Upper lobe of left lung (tissue), 6 donors: ENCODE results near the gene UBAP1. TPM values are rescaled to one million over a fixed set of nuclear protein-coding genes. Genes with fewer than 3 reads are reported as not detected.
A peak's percentile ranks its signal among the peaks of the same experiment; 100 is the strongest.

Experiments
- ATAC-seq, 2 donors: fragments of 200-7000 bp; cut with Tn5 transposase; one replicate each; pipeline ENCODE4 v1.9.1; 2022; ENCODE audit warnings: mild to moderate bottlenecking in 2 of 2, moderate library complexity in 2 of 2; ENCODE audit not compliant: low FRiP score in 2 of 2
- DNase-seq, 2 donors: peaks; one replicate each; pipeline ENCODE4 v3.0.0-alpha.2; 2019 to 2020
- H3K27ac ChIP-seq, 4 donors: fragments of 200-600 bp; sonication (generic); one replicate each; pipeline ENCODE4 v1.5.1; 2016 to 2019
- H3K27me3 ChIP-seq, 4 donors: fragments of 200-600 bp; sonication (generic); one replicate each; pipeline ENCODE4 v1.5.1; 2017 to 2019
- H3K36me3 ChIP-seq, 4 donors: fragments of 200-600 bp; sonication (generic); one replicate each; pipeline ENCODE4 v1.5.1; 2016 to 2019
- H3K4me1 ChIP-seq, 4 donors: fragments of 200-600 bp; sonication (generic); one replicate each; pipeline ENCODE4 v1.5.1; 2018 to 2019
- H3K4me3 ChIP-seq, 4 donors: fragments of 200-600 bp; sonication (generic); one replicate each; pipeline ENCODE4 v1.5.1; 2017 to 2019; ENCODE audit warnings: mild to moderate bottlenecking in 2 of 4, moderate library complexity in 1 of 4
- H3K9me3 ChIP-seq, 4 donors: fragments of 200-600 bp; sonication (generic); one replicate each; pipeline ENCODE4 v1.5.1; 2018 to 2019
- EP300 ChIP-seq, 4 donors: sonication (generic); formaldehyde crosslinking; IDR thresholded peaks; one replicate each; pipeline ENCODE4 v1.5.1; 2017; ENCODE audit warnings: antibody characterized with exemption in 4 of 4, control low read depth in 2 of 4
- POLR2A ChIP-seq, 4 donors: fragments of 450-650 bp; IDR thresholded peaks; one replicate each; pipeline ENCODE4 v1.5.1; 2016 to 2017; ENCODE audit warnings: antibody characterized with exemption in 4 of 4, mild to moderate bottlenecking in 2 of 4
- POLR2AphosphoS5 ChIP-seq, 2 donors: sonication (generic); formaldehyde crosslinking; IDR thresholded peaks; one replicate each; pipeline ENCODE4 v1.5.1; 2017; ENCODE audit warnings: antibody characterized with exemption in 2 of 2
- WGBS, 2 donors: methylation state at CpG; one replicate each; pipeline ENCODE4 v1.1.5; 2017 to 2018; 5-methylcytosine and 5-hydroxymethylcytosine counted together
- total RNA-seq, 6 donors: library from RNA; depleted of rRNA in 4 of 6; stranded (reverse); fragments of >200 nt in 4 of 6; gene quantifications; one replicate each; pipeline versions ENCODE4 v1.1.0 to v1.2.1, GENCODE V29; 2016 to 2021
- TF ChIP-seq, protein P1 (sequence below), 6 experiments: fragments of 450-650 bp in 4 of 6; fragments of 200-600 bp in 2 of 6; sonication (generic) in 2 of 6; IDR thresholded peaks; one replicate each; pipeline ENCODE4 v1.5.1; 2016 to 2019; ENCODE audit warnings: antibody characterized with exemption in 6 of 6
- donor health status: DM: no; HTN: no; CAD: no; lungs with moderate emphysema.
- donor health status: DM: no; HTN: yes; CAD: no; lungs with severe emphysema.

The UBAP1 gene
- total RNA-seq, 6 donors from 2014 or later = 37.7 to 62.2 (median 48.1) TPM

DNA sequence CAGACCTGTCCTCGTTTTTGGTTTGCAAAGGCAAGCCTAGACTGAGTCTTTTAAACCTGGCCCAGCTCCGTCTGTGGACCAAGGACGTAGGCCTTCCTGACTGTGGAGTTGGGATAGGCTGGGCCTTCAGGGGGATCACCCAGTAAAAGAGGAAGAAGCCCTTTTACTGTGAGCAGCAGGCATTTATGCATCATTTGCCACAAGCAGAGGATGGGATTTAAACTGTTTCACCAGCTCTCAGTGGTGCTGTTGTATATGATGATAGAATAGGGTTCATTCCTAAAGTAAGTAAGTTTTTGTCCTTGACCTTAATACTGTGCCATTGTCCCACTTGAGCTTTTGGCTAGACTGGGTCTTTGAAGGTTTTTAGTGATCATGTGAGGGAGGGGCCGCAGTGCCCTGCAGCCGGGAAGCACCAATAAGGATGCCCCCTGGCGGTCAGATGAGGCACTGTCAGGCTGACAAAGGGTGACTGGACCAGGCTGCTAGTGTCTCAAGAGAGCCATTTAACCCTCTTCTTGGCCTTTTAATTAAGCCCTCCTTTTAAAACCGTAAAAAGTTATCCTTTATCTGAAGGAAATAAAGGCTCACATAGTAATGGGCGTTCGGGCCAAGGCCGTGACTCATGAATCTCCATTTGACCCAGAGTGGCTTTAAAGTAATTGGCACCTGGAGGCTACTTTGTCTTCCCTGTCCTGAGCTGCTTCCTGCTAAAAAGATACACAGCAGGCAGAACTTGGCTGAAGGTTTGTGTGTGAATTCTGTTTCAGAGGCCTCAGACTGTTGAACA is 74.0 kb downstream of the UBAP1 start:
- Histone ChIP-seq H3K4me3 (no peak overlapping the region), H3K27me3 (no peaks in the 10 kb centered on the region), H3K27ac (peak overlapping the region; percentile 5 to 46 (median 34)), H3K4me1 (peaks cover 0 to 11% (median 6%) of the 10 kb centered on the region in 4 donors), H3K9me3 (no peaks in the 10 kb centered on the region), H3K36me3 (peaks cover 24 to 78% (median 38%) of the 10 kb centered on the region in 4 donors)
- WGBS, 2 donors = 52 to 53% methylated on average over 10 of the region's 10 CpGs
- DNase-seq (peak in 1 of 2 donors; percentile 71), ATAC-seq (peak; percentile 58)
- TF ChIP-seq, protein P1, sequence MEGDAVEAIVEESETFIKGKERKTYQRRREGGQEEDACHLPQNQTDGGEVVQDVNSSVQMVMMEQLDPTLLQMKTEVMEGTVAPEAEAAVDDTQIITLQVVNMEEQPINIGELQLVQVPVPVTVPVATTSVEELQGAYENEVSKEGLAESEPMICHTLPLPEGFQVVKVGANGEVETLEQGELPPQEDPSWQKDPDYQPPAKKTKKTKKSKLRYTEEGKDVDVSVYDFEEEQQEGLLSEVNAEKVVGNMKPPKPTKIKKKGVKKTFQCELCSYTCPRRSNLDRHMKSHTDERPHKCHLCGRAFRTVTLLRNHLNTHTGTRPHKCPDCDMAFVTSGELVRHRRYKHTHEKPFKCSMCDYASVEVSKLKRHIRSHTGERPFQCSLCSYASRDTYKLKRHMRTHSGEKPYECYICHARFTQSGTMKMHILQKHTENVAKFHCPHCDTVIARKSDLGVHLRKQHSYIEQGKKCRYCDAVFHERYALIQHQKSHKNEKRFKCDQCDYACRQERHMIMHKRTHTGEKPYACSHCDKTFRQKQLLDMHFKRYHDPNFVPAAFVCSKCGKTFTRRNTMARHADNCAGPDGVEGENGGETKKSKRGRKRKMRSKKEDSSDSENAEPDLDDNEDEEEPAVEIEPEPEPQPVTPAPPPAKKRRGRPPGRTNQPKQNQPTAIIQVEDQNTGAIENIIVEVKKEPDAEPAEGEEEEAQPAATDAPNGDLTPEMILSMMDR (IDR thresholded peaks at IDR 0.05) = peak; percentile 11 to 91 (median 86)
- TF ChIP-seq EP300 (IDR thresholded peaks at IDR 0.05) = no peak
- TF ChIP-seq POLR2AphosphoS5 (IDR thresholded peaks at IDR 0.05) = no peak
- no peak for TF ChIP-seq POLR2A (IDR thresholded peaks at IDR 0.05)

DNA sequence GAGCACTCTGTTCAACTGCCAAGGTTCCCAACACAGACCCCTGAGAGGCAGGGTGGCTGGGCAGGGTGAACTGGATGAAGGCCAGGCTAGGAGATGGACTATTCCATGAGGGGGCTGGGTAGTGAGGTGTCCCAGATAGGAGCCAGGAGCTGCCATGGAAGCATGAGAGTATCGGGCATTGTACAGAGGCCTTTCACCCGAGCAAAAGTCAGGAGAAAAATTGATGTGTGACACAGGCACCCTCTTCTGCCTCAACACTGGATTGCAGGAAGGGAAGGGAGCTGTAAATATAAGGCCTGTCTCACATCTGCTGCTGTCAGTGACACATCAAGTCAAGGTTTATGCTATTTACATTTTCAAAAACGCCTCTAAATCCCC is 74.6 kb downstream of the UBAP1 start:
- TF ChIP-seq POLR2A (IDR thresholded peaks at IDR 0.05) (no peak), POLR2AphosphoS5 (IDR thresholded peaks at IDR 0.05) (peak in 1 of 2 donors; percentile 6), EP300 (IDR thresholded peaks at IDR 0.05) (no peak)
- TF ChIP-seq, protein P1 (IDR thresholded peaks at IDR 0.05) = no peak
- peaks cover 0 to 11% (median 6%) of the 10 kb centered on the region in 4 donors for H3K4me1 ChIP-seq
- H3K9me3 ChIP-seq = no peaks in the 10 kb centered on the region
- H3K27ac ChIP-seq = peak overlapping the region; percentile 5 to 46 (median 34)
- DNase-seq = no peak
- H3K36me3 ChIP-seq = peaks cover 24 to 72% (median 35%) of the 10 kb centered on the region in 4 donors
- peak in 1 of 2 donors; percentile 17 for ATAC-seq
- H3K4me3 ChIP-seq = no peak overlapping the region
- H3K27me3 ChIP-seq = no peaks in the 10 kb centered on the region
- 66 to 73% methylated on average over 3 of the region's 3 CpGs for WGBS, 2 donors

DNA sequence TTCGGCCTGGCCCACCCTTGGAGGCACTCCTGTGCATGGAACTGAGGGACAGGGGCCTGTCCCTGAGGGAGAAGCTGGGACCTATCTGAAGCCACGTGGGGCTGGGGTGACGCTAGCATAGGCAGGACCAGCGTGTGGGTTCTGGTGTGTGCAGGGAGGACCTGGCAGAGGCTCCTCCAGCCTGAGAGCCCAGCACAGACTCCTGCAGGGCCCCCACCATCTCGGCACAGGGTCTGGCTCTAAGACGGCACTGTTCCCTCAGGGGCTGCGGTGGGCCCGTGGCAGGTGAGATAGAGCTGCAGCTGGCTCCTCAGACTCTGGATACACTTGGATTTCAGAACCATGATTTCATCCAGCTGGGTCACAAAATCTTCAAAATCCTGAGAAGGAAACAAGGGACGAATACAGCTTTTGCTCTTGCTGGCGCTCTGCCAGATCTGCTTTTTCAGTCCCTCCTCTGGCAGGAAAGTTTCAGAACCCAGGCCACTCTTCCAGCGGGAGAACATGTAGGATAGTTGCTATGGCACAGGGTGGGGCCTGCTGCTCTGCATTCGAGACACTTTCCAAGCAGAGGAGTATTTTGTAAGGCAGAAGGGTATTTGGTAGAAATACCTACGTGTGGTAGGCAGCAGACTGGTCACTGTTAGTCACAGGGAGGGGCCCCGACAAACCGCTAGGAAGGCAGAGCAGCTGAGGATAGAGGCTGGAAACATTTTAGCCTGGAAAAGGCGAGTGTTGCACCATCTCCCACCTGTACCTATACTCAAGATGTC is 75.5 kb downstream of the UBAP1 start:
- TF ChIP-seq POLR2AphosphoS5 (IDR thresholded peaks at IDR 0.05) = no peak
- TF ChIP-seq, protein P1 (IDR thresholded peaks at IDR 0.05) = no peak
- no peak for TF ChIP-seq POLR2A (IDR thresholded peaks at IDR 0.05)
- no peak for TF ChIP-seq EP300 (IDR thresholded peaks at IDR 0.05)
- Histone ChIP-seq H3K27ac (peak overlapping the region in 1 of 4 donors; percentile 61), H3K4me3 (no peak overlapping the region), H3K9me3 (no peaks in the 10 kb centered on the region), H3K4me1 (peaks cover 0 to 11% (median 6%) of the 10 kb centered on the region in 4 donors), H3K27me3 (no peaks in the 10 kb centered on the region), H3K36me3 (peaks cover 24 to 63% (median 32%) of the 10 kb centered on the region in 4 donors)
- peak in 1 of 2 donors; percentile 54 for DNase-seq
- ATAC-seq = peak in 1 of 2 donors; percentile 56
- WGBS, 2 donors = 72 to 82% methylated on average over 10 to 16 of the region's 16 CpGs

DNA sequence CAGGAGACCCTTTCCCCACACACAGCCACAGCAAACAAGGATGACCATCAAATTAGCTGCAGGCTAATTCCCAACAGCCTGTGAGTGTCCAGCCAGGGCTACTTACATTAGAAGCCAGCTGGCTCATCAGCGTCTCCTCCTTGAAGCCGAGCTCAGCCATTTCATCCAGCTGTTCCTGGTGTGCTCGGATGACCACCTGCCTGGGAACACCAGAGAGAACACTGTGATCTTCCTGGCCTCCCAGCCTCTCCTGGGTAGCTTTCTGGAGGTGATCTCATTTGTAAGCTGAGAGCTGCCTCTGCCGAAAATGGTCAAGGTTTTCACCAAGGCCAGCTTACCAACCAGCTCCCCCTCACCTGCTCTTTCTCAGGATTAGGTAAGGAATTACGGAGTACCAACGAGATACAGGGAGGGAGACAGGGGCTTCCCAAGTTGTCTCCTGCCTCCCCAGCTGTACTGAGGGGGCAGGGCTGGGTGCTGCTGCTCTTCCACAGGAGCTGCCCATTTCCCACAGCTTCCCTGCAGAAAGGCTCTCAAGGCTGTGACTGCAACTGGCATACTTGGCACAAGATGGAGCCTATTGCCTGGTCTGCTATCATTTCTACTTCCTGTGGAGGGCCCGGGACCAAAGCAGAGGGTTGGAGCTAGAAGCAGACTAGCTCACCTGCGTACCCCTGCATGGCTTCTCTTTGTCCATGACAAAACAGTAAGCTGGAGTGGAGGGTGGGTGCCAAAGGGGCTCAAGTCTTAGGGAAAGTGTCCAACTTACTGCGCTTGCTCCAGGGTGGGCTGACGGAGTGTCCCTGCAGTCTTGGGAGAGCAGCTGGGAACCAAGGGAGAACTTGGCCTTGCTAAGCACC is 76.4 kb downstream of the UBAP1 start:
- Histone ChIP-seq H3K27me3 (no peaks in the 10 kb centered on the region), H3K27ac (no peak overlapping the region), H3K4me1 (peaks cover 0 to 11% (median 6%) of the 10 kb centered on the region in 4 donors), H3K36me3 (peaks cover 18 to 55% (median 25%) of the 10 kb centered on the region in 4 donors), H3K4me3 (no peak overlapping the region), H3K9me3 (no peaks in the 10 kb centered on the region)
- 86 to 87% methylated on average over 6 to 10 of the region's 10 CpGs for WGBS, 2 donors
- TF ChIP-seq POLR2A (IDR thresholded peaks at IDR 0.05) (no peak), EP300 (IDR thresholded peaks at IDR 0.05) (no peak), POLR2AphosphoS5 (IDR thresholded peaks at IDR 0.05) (no peak)
- TF ChIP-seq, protein P1 (IDR thresholded peaks at IDR 0.05) = no peak
- DNase-seq (no peak), ATAC-seq (peak in 1 of 2 donors; percentile 7)
